HepG2 (cell line): ENCODE results near the gene SIGLEC1. TPM values are rescaled to one million over a fixed set of nuclear protein-coding genes. Genes with fewer than 3 reads are reported as not detected.

Experiments used
- AFF4 ChIP-seq: sonication (generic); formaldehyde crosslinking; IDR thresholded peaks from 2 replicates; pipeline ENCODE4 v1.4.0; 2020; ENCODE audit warnings: missing genetic modification reagents
- ARHGAP35 ChIP-seq: sonication (generic); formaldehyde crosslinking; IDR thresholded peaks from 2 replicates; pipeline ENCODE4 v1.9.0; 2022; ENCODE audit warnings: mild to moderate bottlenecking, inconsistent platforms, moderate library complexity, missing genetic modification reagents, borderline replicate concordance
- BATF2 ChIP-seq: sonication (generic); formaldehyde crosslinking; IDR thresholded peaks from 2 replicates; pipeline ENCODE4 v1.8.0; 2022; ENCODE audit warnings: mild to moderate bottlenecking, missing genetic modification reagents, moderate library complexity
- CEBPB ChIP-seq: IDR thresholded peaks from 2 replicates; pipeline ENCODE4 v1.6.1; 2011; ENCODE audit warnings: low read depth, low read length, improper control_type of control experiment, borderline replicate concordance
- CEBPG ChIP-seq: IDR thresholded peaks from 2 replicates; pipeline ENCODE4 v1.6.1; 2016
- CHD4 ChIP-seq: fragments of 200-600 bp; sonication (generic); IDR thresholded peaks from 2 replicates; pipeline ENCODE4 v1.7.0; 2017; ENCODE audit warnings: mild to moderate bottlenecking, low read length, borderline replicate concordance
- CSRNP2 ChIP-seq: sonication (generic); formaldehyde crosslinking; conservative IDR thresholded peaks from 2 replicates; pipeline ENCODE4 v1.8.0; 2022; ENCODE audit warnings: low read depth, missing genetic modification reagents
- HDAC2 ChIP-seq: sonication (generic); formaldehyde crosslinking; IDR thresholded peaks from 2 replicates; pipeline ENCODE4 v1.4.0; 2020; ENCODE audit warnings: missing genetic modification reagents
- ZNF292 ChIP-seq: sonication (generic); formaldehyde crosslinking; IDR thresholded peaks from 2 replicates; pipeline ENCODE4 v1.8.1; 2022; ENCODE audit warnings: mild to moderate bottlenecking, low read depth, missing genetic modification reagents, borderline replicate concordance
- ZNF44 ChIP-seq: sonication (generic); formaldehyde crosslinking; IDR thresholded peaks from 2 replicates; pipeline ENCODE4 v1.5.1; 2020; ENCODE audit warnings: mild to moderate bottlenecking, missing genetic modification reagents
- ZNF441 ChIP-seq: sonication (generic); formaldehyde crosslinking; IDR thresholded peaks from 2 replicates; pipeline ENCODE4 v1.7.0; 2021; ENCODE audit warnings: missing genetic modification reagents, borderline replicate concordance
- ZNF546 ChIP-seq: sonication (generic); formaldehyde crosslinking; conservative IDR thresholded peaks from 2 replicates; pipeline ENCODE4 v1.8.1; 2023; ENCODE audit warnings: mild to moderate bottlenecking, missing genetic modification reagents
- ZNF746 ChIP-seq: sonication (generic); formaldehyde crosslinking; IDR thresholded peaks from 2 replicates; pipeline ENCODE4 v1.8.0; 2022; ENCODE audit warnings: mild to moderate bottlenecking, missing genetic modification reagents
- ZNF772 ChIP-seq: sonication (generic); formaldehyde crosslinking; IDR thresholded peaks from 2 replicates; pipeline ENCODE4 v1.5.0; 2020; ENCODE audit warnings: mild to moderate bottlenecking, missing genetic modification reagents
- polyA plus RNA-seq, 8 experiments: library from polyadenylated mRNA; depleted of rRNA in 3 of 8; stranded (reverse) in 7 of 8; unstranded in 1 of 8; fragments of >200 nt; fragmentation: Illumina TruSeq in 4 of 8; extraction: Trizol in 4 of 8; gene quantifications; 2 replicates each; pipeline versions ENCODE4 v1.2.1 to v1.2.3, GENCODE V29; 2011 to 2016; ENCODE audit warnings: low read depth in 4 of 8, missing spikeins in 1 of 8, mixed read lengths in 1 of 8; ENCODE audit not compliant: insufficient read depth in 1 of 8
- total RNA-seq, 5 experiments: library from RNA; depleted of rRNA; stranded (reverse); fragments of >200 nt; fragmentation: Illumina TruSeq; extraction: Trizol; gene quantifications; 2 replicates each; pipeline ENCODE4 v1.2.3, GENCODE V29; 2016; ENCODE audit warnings: low read depth in 1 of 5
- TF ChIP-seq, protein P1 (sequence below), 2 experiments: sonication (generic) in 1 of 2; formaldehyde crosslinking in 1 of 2; IDR thresholded peaks; 2 replicates each; pipeline versions ENCODE4 v1.4.0 to v1.6.1; 2018 to 2020; ENCODE audit warnings: missing genetic modification reagents in 2 of 2, borderline replicate concordance in 1 of 2, low read depth in 1 of 2, mild to moderate bottlenecking in 1 of 2, missing biosample characterization in 1 of 2
- TF ChIP-seq, protein P2 (sequence below): IDR thresholded peaks from 2 replicates; pipeline ENCODE4 v1.6.1; 2016
- TF ChIP-seq, protein P3 (sequence below): sonication (generic); formaldehyde crosslinking; IDR thresholded peaks from 2 replicates; pipeline ENCODE4 v1.5.0; 2020; ENCODE audit warnings: mild to moderate bottlenecking, missing genetic modification reagents

SIGLEC1 gene
- total and polyA plus RNA-seq, 2 of the 13 experiments (the other 11 are each of a cell fraction or from before 2014, with no cell fraction given) = 0.01 TPM; not detected in 1

DNA sequence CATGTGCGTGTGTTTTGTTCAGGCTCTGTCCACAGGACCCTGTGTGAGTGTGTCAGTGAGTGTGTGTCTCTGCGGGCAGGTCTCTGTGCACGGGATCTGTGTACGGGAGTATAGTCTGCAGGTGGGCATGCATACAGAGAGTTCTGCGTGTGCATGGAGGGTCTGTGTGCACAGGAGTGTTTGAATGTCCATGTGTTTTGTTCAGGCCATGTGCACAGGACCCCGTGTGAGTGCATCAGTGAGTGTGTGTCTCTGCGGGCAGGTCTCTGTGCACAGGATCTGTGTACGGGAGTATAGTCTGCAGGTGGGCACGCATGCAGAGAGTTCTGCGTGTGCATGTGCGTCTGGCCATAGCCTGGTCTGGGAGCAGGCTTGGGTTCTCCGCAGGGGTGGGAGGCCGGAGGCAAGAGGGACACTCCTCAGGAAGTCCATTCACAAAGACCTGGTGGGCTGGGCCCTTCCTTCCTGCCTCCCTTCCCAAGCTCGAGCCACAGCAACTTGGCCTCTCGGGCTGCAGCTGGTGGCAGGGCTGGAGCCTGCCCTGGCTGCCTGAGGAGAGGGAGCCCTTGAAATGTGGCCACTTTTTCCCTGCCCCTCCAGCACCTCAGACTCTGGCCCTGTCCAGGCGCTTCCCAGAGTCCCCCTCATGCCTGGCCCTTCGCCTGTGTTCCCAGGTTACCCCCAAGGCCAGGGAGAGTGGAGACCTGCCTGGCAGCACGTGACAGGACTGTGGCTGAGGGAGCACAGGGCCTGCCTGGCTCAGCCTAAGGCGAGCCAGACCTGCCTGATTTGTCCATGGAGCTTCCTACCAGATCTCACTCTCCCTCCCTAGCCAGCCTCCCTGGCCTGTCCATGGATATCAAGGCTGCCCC, 26.9 kb upstream of the SIGLEC1 start (continued):
- no peak for TF ChIP-seq CHD4
- no peak for TF ChIP-seq ZNF441 (CRISPR knock-in tag)
- TF ChIP-seq, protein P1, sequence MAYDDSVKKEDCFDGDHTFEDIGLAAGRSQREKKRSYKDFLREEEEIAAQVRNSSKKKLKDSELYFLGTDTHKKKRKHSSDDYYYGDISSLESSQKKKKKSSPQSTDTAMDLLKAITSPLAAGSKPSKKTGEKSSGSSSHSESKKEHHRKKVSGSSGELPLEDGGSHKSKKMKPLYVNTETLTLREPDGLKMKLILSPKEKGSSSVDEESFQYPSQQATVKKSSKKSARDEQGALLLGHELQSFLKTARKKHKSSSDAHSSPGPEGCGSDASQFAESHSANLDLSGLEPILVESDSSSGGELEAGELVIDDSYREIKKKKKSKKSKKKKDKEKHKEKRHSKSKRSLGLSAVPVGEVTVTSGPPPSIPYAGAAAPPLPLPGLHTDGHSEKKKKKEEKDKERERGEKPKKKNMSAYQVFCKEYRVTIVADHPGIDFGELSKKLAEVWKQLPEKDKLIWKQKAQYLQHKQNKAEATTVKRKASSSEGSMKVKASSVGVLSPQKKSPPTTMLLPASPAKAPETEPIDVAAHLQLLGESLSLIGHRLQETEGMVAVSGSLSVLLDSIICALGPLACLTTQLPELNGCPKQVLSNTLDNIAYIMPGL (CRISPR knock-in tag; IDR thresholded peaks at IDR 0.05; ENCODE audit: borderline replicate concordance in 1 of 2, low read depth in 1 of 2) = peak in 1 of 2 experiments; percentile 43; a peak in 1 of 4 replicates
- TF ChIP-seq CSRNP2 (CRISPR knock-in tag) = no peak
- TF ChIP-seq CEBPG = no peak
- TF ChIP-seq ZNF746 (CRISPR knock-in tag) = no peak
- peak; percentile 72; the same call in 1 of the 2 replicates for TF ChIP-seq ZNF772 (CRISPR knock-in tag)
- TF ChIP-seq AFF4 = no peak
- TF ChIP-seq CEBPB = no peak
- TF ChIP-seq HDAC2 (CRISPR knock-in tag) = no peak
- TF ChIP-seq ZNF546 = 0 out of 2 replicates have a peak, but pooled peaks have one; percentile 70
- TF ChIP-seq ZNF292 = peak; percentile 60; the same call in 1 of the 2 replicates
- TF ChIP-seq ARHGAP35 (CRISPR knock-in tag) = no peak
- TF ChIP-seq, protein P2, sequence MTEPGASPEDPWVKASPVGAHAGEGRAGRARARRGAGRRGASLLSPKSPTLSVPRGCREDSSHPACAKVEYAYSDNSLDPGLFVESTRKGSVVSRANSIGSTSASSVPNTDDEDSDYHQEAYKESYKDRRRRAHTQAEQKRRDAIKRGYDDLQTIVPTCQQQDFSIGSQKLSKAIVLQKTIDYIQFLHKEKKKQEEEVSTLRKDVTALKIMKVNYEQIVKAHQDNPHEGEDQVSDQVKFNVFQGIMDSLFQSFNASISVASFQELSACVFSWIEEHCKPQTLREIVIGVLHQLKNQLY (CRISPR knock-in tag) = peak; percentile 59; the same call in 1 of the 2 replicates
- no peak for TF ChIP-seq ZNF44 (CRISPR knock-in tag)
- TF ChIP-seq BATF2 (CRISPR knock-in tag) = no peak
- TF ChIP-seq, protein P3, sequence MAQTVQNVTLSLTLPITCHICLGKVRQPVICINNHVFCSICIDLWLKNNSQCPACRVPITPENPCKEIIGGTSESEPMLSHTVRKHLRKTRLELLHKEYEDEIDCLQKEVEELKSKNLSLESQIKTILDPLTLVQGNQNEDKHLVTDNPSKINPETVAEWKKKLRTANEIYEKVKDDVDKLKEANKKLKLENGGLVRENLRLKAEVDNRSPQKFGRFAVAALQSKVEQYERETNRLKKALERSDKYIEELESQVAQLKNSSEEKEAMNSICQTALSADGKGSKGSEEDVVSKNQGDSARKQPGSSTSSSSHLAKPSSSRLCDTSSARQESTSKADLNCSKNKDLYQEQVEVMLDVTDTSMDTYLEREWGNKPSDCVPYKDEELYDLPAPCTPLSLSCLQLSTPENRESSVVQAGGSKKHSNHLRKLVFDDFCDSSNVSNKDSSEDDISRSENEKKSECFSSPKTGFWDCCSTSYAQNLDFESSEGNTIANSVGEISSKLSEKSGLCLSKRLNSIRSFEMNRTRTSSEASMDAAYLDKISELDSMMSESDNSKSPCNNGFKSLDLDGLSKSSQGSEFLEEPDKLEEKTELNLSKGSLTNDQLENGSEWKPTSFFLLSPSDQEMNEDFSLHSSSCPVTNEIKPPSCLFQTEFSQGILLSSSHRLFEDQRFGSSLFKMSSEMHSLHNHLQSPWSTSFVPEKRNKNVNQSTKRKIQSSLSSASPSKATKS (CRISPR knock-in tag) = no peak
